Neural cell (in vitro differentiated cells): ENCODE measurements around the gene POFUT1. TPM values are rescaled to one million over a fixed set of nuclear protein-coding genes. Genes with fewer than 3 reads are reported as not detected.

ENCODE experiments used
- H2AFZ ChIP-seq: fragments of 200-600, 300-800 bp; sonication (generic), shearing (Covaris generic); 2 replicates; pipeline ENCODE4 v1.6.0; 2014; ENCODE audit warnings: low read depth, mild to moderate bottlenecking, antibody characterized with exemption, low read length, moderate library complexity
- H3F3A ChIP-seq: fragments of 200-600 bp; shearing (Covaris generic); 2 replicates; pipeline ENCODE4 v1.6.1; 2016; ENCODE audit warnings: mild to moderate bottlenecking, moderate library complexity, mixed read lengths, antibody characterized with exemption, low read length; ENCODE audit not compliant: insufficient read depth, poor library complexity, severe bottlenecking
- H3K27ac ChIP-seq: fragments of 200-600, 300-800 bp; sonication (generic), shearing (Covaris generic); 2 replicates; pipeline ENCODE4 v1.5.1; 2014; ENCODE audit warnings: mild to moderate bottlenecking, low read length, moderate library complexity
- H3K27me3 ChIP-seq: fragments of 300-800, 200-600 bp; sonication (generic), shearing (Covaris generic); 2 replicates; pipeline ENCODE4 v1.6.0; 2014; ENCODE audit warnings: mild to moderate bottlenecking, low read depth, low read length, moderate library complexity; ENCODE audit not compliant: insufficient read depth
- H3K36me3 ChIP-seq: fragments of 300-800, 200-600 bp; sonication (generic), shearing (Covaris generic); 2 replicates; pipeline ENCODE4 v1.5.1; 2014; ENCODE audit warnings: mild to moderate bottlenecking, antibody characterized with exemption, low read length, moderate library complexity; ENCODE audit not compliant: insufficient read depth
- H3K4me2 ChIP-seq: fragments of 300-800, 200-600 bp; sonication (generic), shearing (Covaris generic); 2 replicates; pipeline ENCODE4 v1.6.0; 2014; ENCODE audit warnings: mild to moderate bottlenecking, low read length
- H3K4me3 ChIP-seq: fragments of 300-800, 200-600 bp; sonication (generic), shearing (Covaris generic); 2 replicates; pipeline ENCODE4 v1.5.1; 2014; ENCODE audit warnings: mild to moderate bottlenecking, low read length, moderate library complexity
- H3K79me2 ChIP-seq: fragments of 200-600 bp; shearing (Covaris generic); replicated peaks from 2 replicates; pipeline ENCODE4 v1.6.0; 2014; ENCODE audit warnings: mild to moderate bottlenecking, low read length, moderate library complexity; ENCODE audit not compliant: insufficient read depth
- H3K9ac ChIP-seq: fragments of 300-800, 200-600 bp; sonication (generic), shearing (Covaris generic); 2 replicates; pipeline ENCODE4 v1.6.1; 2016; ENCODE audit warnings: mild to moderate bottlenecking, low read length, mixed read lengths
- H3K9me2 ChIP-seq: fragments of 200-600 bp; shearing (Covaris generic); 2 replicates; pipeline ENCODE4 v1.6.1; 2016; ENCODE audit warnings: mild to moderate bottlenecking, low read length, mixed read lengths; ENCODE audit not compliant: insufficient read depth
- H3K9me3 ChIP-seq: fragments of 200-600, 300-800 bp; sonication (generic), shearing (Covaris generic); 2 replicates; pipeline ENCODE4 v1.6.1; 2016; ENCODE audit warnings: mild to moderate bottlenecking, mixed run types, low read length, moderate library complexity, mixed read lengths
- H4K20me1 ChIP-seq: fragments of 200-600 bp; shearing (Covaris generic); 2 replicates; pipeline ENCODE4 v1.6.1; 2016; ENCODE audit warnings: mild to moderate bottlenecking, mixed run types; ENCODE audit not compliant: insufficient read depth
- CTCF ChIP-seq: fragments of 450-650 bp; IDR thresholded peaks from 2 replicates; pipeline ENCODE4 v1.5.1; 2014; ENCODE audit warnings: antibody characterized with exemption, mild to moderate bottlenecking, moderate library complexity; ENCODE audit not compliant: poor library complexity, severe bottlenecking
- EP300 ChIP-seq: fragments of 450-650 bp; conservative IDR thresholded peaks from 2 replicates; pipeline ENCODE4 v1.6.1; 2014; ENCODE audit warnings: antibody characterized with exemption, mild to moderate bottlenecking, moderate library complexity; ENCODE audit not compliant: poor library complexity, severe bottlenecking
- EZH2 ChIP-seq: fragments of 200-600, 300-800 bp; shearing (Covaris generic), sonication (generic); IDR thresholded peaks from 2 replicates; pipeline ENCODE4 v1.6.1; 2014; ENCODE audit warnings: antibody characterized with exemption, low read length, borderline replicate concordance, mild to moderate bottlenecking; ENCODE audit not compliant: insufficient read depth, poor library complexity, severe bottlenecking
- MXI1 ChIP-seq: fragments of 450-650 bp; conservative IDR thresholded peaks from 2 replicates; pipeline ENCODE4 v1.6.1; 2014; ENCODE audit warnings: antibody characterized with exemption, mild to moderate bottlenecking; ENCODE audit not compliant: poor library complexity, severe bottlenecking
- POLR2AphosphoS5 ChIP-seq: IDR thresholded peaks from 2 replicates; pipeline ENCODE4 v1.6.1; 2012
- RAD21 ChIP-seq: fragments of 450-650 bp; conservative IDR thresholded peaks from 2 replicates; pipeline ENCODE4 v1.6.1; 2014; ENCODE audit warnings: antibody characterized with exemption, mild to moderate bottlenecking, moderate library complexity
- REST ChIP-seq: IDR thresholded peaks from 2 replicates; pipeline ENCODE4 v1.6.1; 2012; ENCODE audit warnings: borderline replicate concordance
- SMC3 ChIP-seq: fragments of 450-650 bp; conservative IDR thresholded peaks from 2 replicates; pipeline ENCODE4 v1.6.1; 2014; ENCODE audit warnings: antibody characterized with exemption, mild to moderate bottlenecking, moderate library complexity; ENCODE audit not compliant: poor library complexity
- TAF1 ChIP-seq: IDR thresholded peaks from 2 replicates; pipeline ENCODE4 v1.6.1; 2012; ENCODE audit warnings: low read depth
- polyA plus RNA-seq: library from polyadenylated mRNA; depleted of rRNA; stranded (reverse); fragments of >200 nt; gene quantifications from 2 replicates; pipeline ENCODE4 v1.2.3, GENCODE V29; 2014

The POFUT1 gene
- polyA plus RNA-seq, 1 donor from 2014 or later, result 14.0 TPM

- TF ChIP-seq SMC3 (no peak), TAF1 (no peak), REST (no peak), RAD21 (no peak), EZH2 (no peak), EP300 (no peak), MXI1 (no peak), POLR2AphosphoS5 (no peak), CTCF (no peak)
- Histone ChIP-seq H3K9me2 (no peaks in the 10 kb centered on the region), H3K4me3 (no peak overlapping the region), H3F3A (no peaks in the 10 kb centered on the region), H3K79me2 (no peaks in the 10 kb centered on the region), H3K9me3 (no peaks in the 10 kb centered on the region), H3K4me2 (no peak overlapping the region), H4K20me1 (no peaks in the 10 kb centered on the region), H3K27ac (no peak overlapping the region), H3K36me3 (no peaks in the 10 kb centered on the region), H3K9ac (no peak overlapping the region), H2AFZ (no peak overlapping the region), H3K27me3 (no peaks in the 10 kb centered on the region)
These were observed 54.0 kb downstream of the POFUT1 start for GRCh38 chr20:32261644-32262043.

GRCh38 chr20:32263398-32263954 is 55.8 kb downstream of the POFUT1 start:
- TF ChIP-seq MXI1, result no peak
- Histone ChIP-seq H2AFZ (no peak overlapping the region), H3K4me2 (no peak overlapping the region), H3K27ac (no peak overlapping the region), H3K27me3 (no peaks in the 10 kb centered on the region), H3K9me3 (no peaks in the 10 kb centered on the region), H4K20me1 (no peaks in the 10 kb centered on the region), H3K9me2 (no peaks in the 10 kb centered on the region), H3K9ac (no peak overlapping the region), H3K36me3 (no peaks in the 10 kb centered on the region), H3K79me2 (no peaks in the 10 kb centered on the region), H3K4me3 (no peak overlapping the region), H3F3A (no peaks in the 10 kb centered on the region)

- H3K9me2 ChIP-seq, result no peaks in the 10 kb centered on the region
- H3K9me3 ChIP-seq, result no peaks in the 10 kb centered on the region
- no peak overlapping the region for H3K4me3 ChIP-seq
- no peaks in the 10 kb centered on the region for H3K27me3 ChIP-seq
- H3K79me2 ChIP-seq, result no peaks in the 10 kb centered on the region
- H3K27ac ChIP-seq, result no peak overlapping the region
- H4K20me1 ChIP-seq, result no peaks in the 10 kb centered on the region
- no peaks in the 10 kb centered on the region for H3F3A ChIP-seq
- no peak overlapping the region for H3K9ac ChIP-seq
- H3K36me3 ChIP-seq, result no peaks in the 10 kb centered on the region
- H3K4me2 ChIP-seq, result no peak overlapping the region
- H2AFZ ChIP-seq, result no peak overlapping the region
- TF ChIP-seq TAF1 (no peak), RAD21 (no peak), POLR2AphosphoS5 (no peak), SMC3 (no peak), EZH2 (no peak), MXI1 (no peak)
These were observed 63.9 kb downstream of the POFUT1 start for GRCh38 chr20:32271620-32272019.
